GM21723 (cell line): ENCODE data around the gene OPN1SW.

Experiments
- ATAC-seq: cut with Tn5 transposase; IDR thresholded peaks from one replicate; pipeline ENCODE4 v1.9.1; 2021; ENCODE audit warnings: mild to moderate bottlenecking, moderate library complexity; ENCODE audit not compliant: unreplicated experiment

OPN1SW gene

GRCh38 chr7:128794020-128794419 lies 18.4 kb upstream of the OPN1SW start:
- no peak for ATAC-seq

DNA sequence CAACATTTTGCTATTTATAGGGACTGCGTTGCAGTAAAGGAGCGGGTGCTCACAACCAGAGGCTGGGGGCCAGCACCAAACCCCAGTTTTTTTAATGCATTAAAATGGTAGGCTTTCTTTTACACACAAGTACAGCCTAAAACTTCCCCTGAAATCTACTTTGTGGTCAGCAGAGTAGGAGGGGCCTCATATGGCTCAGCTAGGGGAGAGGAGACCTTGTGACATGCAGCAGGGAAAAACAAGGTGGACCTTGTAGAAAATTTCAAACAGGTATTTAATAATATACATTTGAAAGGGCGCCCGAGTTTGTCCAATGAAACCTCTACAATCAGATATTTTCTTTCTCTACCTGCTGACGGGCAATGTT lies 17.6 kb upstream of the OPN1SW start:
- no peak for ATAC-seq

DNA sequence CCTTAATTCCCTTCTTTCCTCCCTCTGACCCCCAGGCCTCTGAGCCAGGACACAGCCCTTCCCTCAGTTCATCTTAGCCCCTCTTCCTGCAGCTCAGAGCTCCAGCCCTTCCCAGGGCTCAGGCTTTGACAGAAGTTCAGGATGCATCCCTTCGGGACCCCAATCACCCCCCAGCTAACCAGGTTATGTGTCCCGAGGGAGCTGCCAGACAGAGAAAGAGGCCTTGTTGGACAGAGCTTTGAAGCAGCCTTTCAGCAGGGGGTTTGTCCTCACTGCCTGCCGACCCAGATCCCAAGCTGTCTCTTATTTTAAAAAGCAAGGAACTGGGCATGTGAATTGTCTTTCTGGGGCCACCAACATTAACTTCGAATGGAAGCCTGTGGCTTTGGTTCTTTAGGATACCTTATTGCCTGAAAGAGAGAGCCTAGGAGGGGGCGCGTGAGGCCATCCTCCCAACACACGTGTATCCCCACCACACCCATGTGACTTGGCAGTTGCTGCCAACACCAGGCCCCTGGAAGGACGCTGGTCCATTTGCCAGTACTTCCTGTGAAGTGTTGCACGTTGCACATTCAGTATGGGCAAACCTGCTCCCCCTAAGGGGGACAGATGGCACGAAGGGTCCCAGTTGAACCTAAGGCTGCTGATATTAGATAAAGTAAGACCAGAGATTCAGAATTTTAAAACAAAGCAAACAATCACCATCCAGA lies 17.0 kb upstream of the OPN1SW start:
- no peak for ATAC-seq

DNA sequence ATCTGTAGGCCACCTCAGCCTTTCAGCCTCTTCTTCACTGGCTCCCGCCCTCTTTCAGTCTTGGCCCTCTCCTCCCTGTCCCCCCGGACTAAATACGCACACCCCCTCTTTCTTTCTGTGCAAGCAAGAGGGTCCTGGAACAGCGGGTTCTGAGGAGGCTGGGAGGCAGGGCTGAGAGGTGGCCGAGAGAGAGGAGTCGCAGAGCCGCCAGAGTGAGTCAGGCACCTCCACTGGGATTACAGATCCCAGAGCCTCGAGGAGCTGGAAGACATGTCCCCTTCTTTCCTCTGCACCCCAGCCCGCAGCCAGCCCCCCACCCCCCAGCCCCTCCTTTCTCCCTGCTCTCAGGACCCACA lies 16.4 kb upstream of the OPN1SW start:
- ATAC-seq = no peak

DNA sequence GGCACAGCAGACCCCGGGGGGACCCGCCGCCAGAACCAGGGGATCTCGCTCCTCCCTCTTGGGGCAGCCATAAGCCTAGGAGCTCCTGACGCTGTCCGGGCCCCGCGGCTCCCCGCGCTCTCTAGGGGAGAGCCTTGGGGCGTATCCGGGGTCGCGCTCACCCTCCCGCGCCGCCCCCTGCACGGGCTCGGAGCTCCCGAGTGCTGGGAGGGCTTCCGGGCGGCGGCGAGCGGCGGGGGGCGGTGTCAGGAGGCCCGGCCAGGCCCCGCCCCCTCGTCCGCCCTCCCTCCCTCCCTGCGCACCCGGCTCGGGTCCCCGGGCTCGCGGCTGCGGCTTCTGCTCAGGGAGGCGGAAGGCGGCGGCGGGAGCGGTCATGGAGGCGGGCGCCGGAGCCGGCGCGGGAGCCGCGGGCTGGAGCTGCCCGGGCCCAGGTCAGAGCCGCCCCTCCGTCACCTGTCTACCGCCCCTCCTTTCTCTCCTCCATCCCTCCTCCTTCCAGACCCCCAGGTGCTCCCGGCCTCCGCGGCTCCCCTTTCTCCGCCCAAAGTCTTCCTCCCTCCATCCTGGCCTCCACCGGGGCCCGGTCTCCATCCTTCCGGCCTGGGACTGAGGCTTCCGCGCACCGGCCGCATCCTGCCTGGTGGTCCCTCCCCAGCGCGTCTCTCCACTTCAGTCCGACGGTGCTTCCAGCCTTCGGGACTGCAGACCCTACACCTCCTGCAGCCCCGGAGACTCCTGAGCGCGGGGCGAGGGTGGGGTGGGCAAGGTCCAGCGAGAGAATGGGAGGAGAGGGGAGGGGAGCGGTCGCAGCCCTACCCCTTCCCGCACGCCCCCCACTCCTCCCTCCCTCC lies 15.8 kb upstream of the OPN1SW start, which contains the start of gene CCDC136:
Gene CCDC136, plus strand, starts transcription at position 848 of the 851 bp plus-strand sequence. CDS start 444 bp downstream, outside the sequence.
- peak; percentile 90 for ATAC-seq

DNA sequence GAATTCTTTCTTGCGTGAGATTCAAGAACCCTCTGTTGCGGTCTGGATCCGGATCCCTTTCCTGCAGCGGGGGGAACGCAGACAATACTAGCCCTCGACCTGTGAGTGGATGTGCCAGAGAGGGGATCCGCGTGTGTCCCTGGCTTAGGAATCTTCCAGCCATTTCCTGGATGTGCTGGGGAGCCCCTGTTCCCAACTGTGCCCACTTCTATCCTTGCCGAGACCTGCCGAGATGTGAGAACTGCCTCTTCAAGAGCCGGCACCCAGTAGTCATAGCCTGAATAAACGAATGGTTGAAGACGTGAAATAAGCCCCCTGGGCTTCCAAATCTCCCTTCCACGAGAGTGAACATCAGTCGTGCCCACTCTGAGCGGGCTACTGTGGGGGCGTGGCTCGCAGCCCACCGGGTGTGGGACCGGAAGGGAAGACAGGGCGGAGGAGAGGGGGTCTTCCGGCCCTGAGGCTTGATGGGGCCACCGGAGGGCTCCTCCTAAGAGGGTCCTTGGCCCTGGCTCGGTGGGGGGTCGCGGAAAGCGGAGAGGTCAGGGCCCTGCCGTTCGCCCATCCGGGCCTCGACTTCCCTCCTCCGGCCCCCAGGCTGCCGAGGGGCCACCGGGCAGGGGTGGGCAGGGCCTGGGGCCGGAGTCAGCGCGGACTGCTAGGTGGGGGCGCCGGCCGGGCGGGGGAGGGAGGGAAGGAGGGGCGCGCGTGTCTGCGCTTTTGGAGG lies 14.9 kb upstream of the OPN1SW start:
- no peak for ATAC-seq

GRCh38 chr7:128788446-128789412 lies 13.1 kb upstream of the OPN1SW start:
- no peak for ATAC-seq

GRCh38 chr7:128785738-128786137 lies 10.1 kb upstream of the OPN1SW start:
- no peak for ATAC-seq

- ATAC-seq = no peak
Observed at GRCh38 chr7:128783143-128783861, 7.7 kb upstream of the OPN1SW start.

DNA sequence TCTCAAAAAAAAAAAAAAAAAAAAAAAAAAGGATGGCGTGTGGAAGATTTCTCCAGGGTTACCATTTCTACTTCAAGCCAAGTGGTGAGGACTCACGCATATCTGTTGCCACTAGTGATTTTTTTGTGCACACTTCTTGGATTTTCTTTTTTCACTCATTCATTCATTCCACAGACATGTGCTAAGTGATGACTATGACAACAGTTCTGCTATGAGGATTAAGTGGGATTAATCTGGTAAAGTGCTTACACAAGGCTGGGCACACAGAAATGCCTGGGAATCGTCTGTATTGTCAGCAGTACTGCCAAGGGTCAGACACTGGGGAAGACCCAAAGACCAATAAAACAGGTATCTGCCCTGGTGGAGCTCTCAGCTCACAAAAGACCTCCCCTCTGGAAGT lies 6.3 kb upstream of the OPN1SW start:
- ATAC-seq = no peak

DNA sequence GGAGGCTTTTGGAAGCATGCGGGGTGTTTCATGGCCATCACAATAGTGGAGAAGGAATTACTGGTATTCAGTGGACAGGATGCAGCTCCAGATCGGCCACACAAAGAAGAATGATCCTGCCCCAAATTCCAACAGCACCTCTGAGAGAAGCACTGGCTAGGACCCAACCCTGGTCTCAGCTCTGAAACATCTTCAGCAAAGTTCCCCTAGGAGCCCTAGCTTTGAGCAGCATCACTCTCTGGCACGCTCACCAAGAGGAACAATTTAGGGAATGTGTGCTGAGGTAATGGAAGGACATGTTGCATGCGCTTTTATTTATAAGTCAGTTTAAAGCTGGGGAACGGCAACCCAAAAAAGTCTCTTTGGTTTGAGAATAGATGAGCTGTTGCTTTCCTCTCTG lies 5.5 kb upstream of the OPN1SW start:
- ATAC-seq = no peak

GRCh38 chr7:128778946-128779345 lies 3.4 kb upstream of the OPN1SW start:
- ATAC-seq = no peak

DNA sequence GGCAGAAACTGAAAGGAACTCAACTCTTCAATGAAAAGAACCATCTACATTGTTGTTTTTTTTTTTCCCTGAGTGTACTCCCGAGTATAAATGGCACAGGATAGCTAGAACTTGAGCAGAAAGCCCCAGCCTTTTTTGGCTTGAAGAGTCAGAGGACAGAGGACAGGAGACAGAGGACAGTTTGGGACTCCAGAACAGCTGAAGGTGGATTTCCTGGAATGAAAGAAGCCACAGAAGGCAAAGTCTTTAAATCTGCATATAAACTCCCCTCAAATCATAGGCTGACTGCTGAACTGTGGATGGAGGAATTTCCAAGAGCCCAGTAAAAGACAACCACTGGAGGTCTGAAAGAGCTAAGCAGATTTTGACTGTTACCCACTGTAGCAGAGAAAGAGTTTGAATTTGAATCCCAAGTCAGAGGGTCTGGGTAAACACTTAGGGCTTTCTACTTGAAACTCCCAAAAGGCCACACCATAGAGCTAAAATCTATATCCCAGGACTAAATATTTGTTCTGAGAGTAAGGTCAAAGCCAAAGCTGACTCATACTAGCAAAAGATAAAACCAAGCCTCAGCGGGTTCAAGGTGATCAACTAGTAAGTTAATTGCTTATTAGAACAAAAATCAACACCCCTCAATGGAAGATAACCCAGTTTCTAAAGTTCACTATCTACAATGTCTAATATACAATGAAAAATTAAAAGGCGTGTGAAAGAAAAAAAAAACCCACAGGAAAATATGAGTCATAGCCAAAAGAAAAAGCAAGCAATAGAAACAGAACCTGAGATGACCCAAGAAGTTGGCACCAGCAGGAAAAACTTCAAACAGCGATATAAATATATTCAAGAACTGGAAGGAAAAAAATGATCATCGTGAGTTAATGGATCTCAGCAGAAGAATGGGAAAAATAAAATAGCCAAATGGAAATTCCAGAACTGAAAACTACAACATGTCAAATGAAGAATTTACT lies 1.8 kb upstream of the OPN1SW start:
- no peak for ATAC-seq

DNA sequence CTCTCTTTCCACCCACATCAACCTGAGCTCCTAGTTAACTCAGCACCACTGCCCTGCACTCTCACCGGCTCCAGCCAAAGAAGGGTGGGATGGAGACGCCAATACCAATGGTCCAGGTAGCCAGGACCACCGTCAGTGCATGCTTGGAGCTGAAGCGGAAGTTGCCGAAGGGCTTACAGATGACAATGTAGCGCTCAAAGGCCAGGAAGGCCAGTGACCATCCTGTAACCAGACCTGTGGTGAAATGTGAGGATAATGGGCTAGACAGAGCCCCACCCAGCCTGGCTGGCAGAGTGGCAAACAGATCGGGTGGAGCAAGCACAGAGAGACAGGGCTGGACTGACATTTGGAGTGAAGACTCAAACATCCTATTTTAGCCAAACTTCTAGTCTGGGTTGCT lies 673 bp downstream of the OPN1SW start:
- ATAC-seq = no peak

GRCh38 chr7:128774029-128774689 lies 1.4 kb downstream of the OPN1SW start:
- no peak for ATAC-seq

GRCh38 chr7:128773604-128774003 lies 2.0 kb downstream of the OPN1SW start:
- ATAC-seq = no peak

- no peak for ATAC-seq
Observed at GRCh38 chr7:128770233-128770632, 5.4 kb downstream of the OPN1SW start.

- ATAC-seq = no peak
Observed at GRCh38 chr7:128767475-128768110, 8.0 kb downstream of the OPN1SW start.
